Panc1 (cell line): ENCODE results near the gene SLF1. TPM values are rescaled to one million over a fixed set of nuclear protein-coding genes. Genes with fewer than 3 reads are reported as not detected.

Experiments used
- ATAC-seq: fragments of 200-7000 bp; cut with Tn5 transposase; 2 replicates; pipeline ENCODE4 v1.9.1; 2020; ENCODE audit warnings: mild to moderate bottlenecking, moderate library complexity
- BruUV-seq: library from RNA; stranded (reverse); fragments of 400-500 nt; replicated peaks from 2 replicates; lab custom pipeline; 2021; lab: Mats Ljungman, UMichigan
- CTCF ChIA-PET: fragments of 300-600 bp; sonication (Branson Sonifier 250); formaldehyde crosslinking; loops from one replicate; lab custom pipeline; 2022; ENCODE audit warnings: antibody characterized with exemption; lab: Charles Lee
- POLR2A ChIA-PET: fragments of 300-600 bp; sonication (Branson Sonifier 250); formaldehyde crosslinking; loops from one replicate; lab custom pipeline; 2022; ENCODE audit warnings: antibody characterized with exemption; lab: Charles Lee
- DNase-seq: peaks from one replicate; pipeline ENCODE4 v3.0.0-alpha.2; 2010; ENCODE audit warnings: low read depth, low spot score
- H3K27ac ChIP-seq: 2 replicates; pipeline ENCODE4 v1.5.1; 2011; ENCODE audit warnings: mild to moderate bottlenecking, low read length, inconsistent platforms
- H3K27me3 ChIP-seq: fragments of 200-500 bp; sonication (Bioruptor generic); 2 replicates; pipeline ENCODE4 v1.6.0; 2014; ENCODE audit warnings: low read length, inconsistent platforms; ENCODE audit not compliant: control insufficient read depth, insufficient read depth
- H3K36me3 ChIP-seq: fragments of 200-500 bp; sonication (Bioruptor generic); 2 replicates; pipeline ENCODE4 v1.5.1; 2014; ENCODE audit warnings: inconsistent platforms, mild to moderate bottlenecking, low read length, moderate library complexity; ENCODE audit not compliant: control insufficient read depth, insufficient read depth
- H3K4me1 ChIP-seq: 2 replicates; pipeline ENCODE4 v1.5.1; 2011; ENCODE audit warnings: inconsistent platforms, mild to moderate bottlenecking, low read length, moderate library complexity; ENCODE audit not compliant: control insufficient read depth, insufficient read depth
- H3K4me3 ChIP-seq, 2 experiments: 2 replicates each; pipeline ENCODE4 v1.5.1; 2011 to 2012; ENCODE audit warnings: low read depth in 2 of 2, low read length in 2 of 2, mild to moderate bottlenecking in 2 of 2, inconsistent platforms in 1 of 2, moderate library complexity in 1 of 2
- H3K9me3 ChIP-seq: fragments of 200-500 bp; sonication (Bioruptor generic); 2 replicates; pipeline ENCODE4 v1.5.1; 2014; ENCODE audit warnings: low read depth, mild to moderate bottlenecking, inconsistent platforms, low read length, moderate library complexity; ENCODE audit not compliant: control insufficient read depth, insufficient read depth
- CTCF ChIP-seq: fragments of 450-650 bp; IDR thresholded peaks from 2 replicates; pipeline ENCODE4 v1.5.1; 2017; ENCODE audit warnings: mild to moderate bottlenecking
- POLR2AphosphoS5 ChIP-seq: IDR thresholded peaks from 2 replicates; pipeline ENCODE4 v1.6.1; 2012; ENCODE audit warnings: mild to moderate bottlenecking, low read depth, low read length, moderate library complexity
- REST ChIP-seq, 2 experiments: IDR thresholded peaks; 2 replicates each; pipeline ENCODE4 v1.6.1; 2011 to 2012; ENCODE audit warnings: low read depth in 2 of 2, control low read depth in 1 of 2, low read length in 1 of 2, mild to moderate bottlenecking in 1 of 2, moderate library complexity in 1 of 2; ENCODE audit not compliant: insufficient read depth in 1 of 2
- SIN3A ChIP-seq: IDR thresholded peaks from 2 replicates; pipeline ENCODE4 v1.6.1; 2012; ENCODE audit warnings: low read depth, mild to moderate bottlenecking, low read length, moderate library complexity, borderline replicate concordance; ENCODE audit not compliant: insufficient read depth
- TCF7L2 ChIP-seq: IDR thresholded peaks from 2 replicates; pipeline ENCODE4 v1.6.1; 2011; ENCODE audit warnings: mild to moderate bottlenecking, low read depth, low read length, inconsistent platforms
- in situ Hi-C: cut with HindIII; loops from 2 replicates; pipeline ENCODE4 v1.10.0; 2016; ENCODE audit warnings: low sequenced_read_pairs, low pct_unique_long_range_greater_than_20kb
- intact Hi-C: fragments of 100-400 bp; cut with micrococcal nuclease; formaldehyde crosslinking; loops from one replicate; pipeline ENCODE4 v1.10.0; 2022; ENCODE audit not compliant: unreplicated experiment
- total RNA-seq: library from RNA; stranded (reverse); gene quantifications from one replicate; pipeline ENCODE4 v1.2.1, GENCODE V29; 2021; ENCODE audit not compliant: unreplicated experiment

Gene SLF1
- total RNA-seq, 1 experiment from 2014 or later, result 9.7 TPM

DNA sequence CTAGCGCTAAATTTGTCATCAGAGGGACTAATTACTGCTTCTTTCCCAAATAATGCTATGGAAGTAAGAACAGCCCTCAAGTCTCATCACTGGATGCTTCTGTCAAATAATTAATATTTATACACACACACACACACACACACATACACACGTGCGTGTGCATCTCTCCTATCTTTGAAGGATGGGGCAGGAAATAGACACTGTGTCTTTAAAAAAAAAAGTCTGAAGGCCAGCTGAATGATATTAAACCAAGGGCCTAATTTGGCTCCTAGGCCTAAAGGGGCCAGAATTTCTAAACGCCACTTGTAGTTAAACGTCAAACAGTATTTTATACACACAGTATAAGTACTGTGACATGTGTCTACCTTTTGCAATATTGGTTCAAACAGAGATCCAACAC is 3.3 kb downstream of the SLF1 start:
- no peak for DNase-seq
- Histone ChIP-seq H3K4me1 (peaks cover 7% of the 10 kb centered on the region), H3K36me3 (no peaks in the 10 kb centered on the region; the same call in 1 of the 2 replicates), H3K4me3 (no peak overlapping the region), H3K27me3 (no peaks in the 10 kb centered on the region), H3K9me3 (no peaks in the 10 kb centered on the region), H3K27ac (no peak overlapping the region)
- in situ Hi-C loops (no loop called here), intact Hi-C loops (no loop called here)
- ChIA-PET CTCF (no interaction called here), POLR2A (no interaction called here)
- TF ChIP-seq TCF7L2, result no peak
- no peak for TF ChIP-seq REST (IDR thresholded peaks at IDR 0.05; ENCODE audit: insufficient read depth in 1 of 2, low read depth in 2 of 2, low read length in 1 of 2)
- no peak for TF ChIP-seq CTCF
- no peak for TF ChIP-seq POLR2AphosphoS5
- TF ChIP-seq SIN3A, result no peak
- BruUV-seq, result no TSS peak
- ATAC-seq, result no peak

- DNase-seq (no peak), ATAC-seq (no peak)
- no peaks in the 10 kb centered on the region for H3K9me3 ChIP-seq
- BruUV-seq, result no TSS peak
- H3K36me3 ChIP-seq, result no peaks in the 10 kb centered on the region; the same call in 1 of the 2 replicates
- H3K4me3 ChIP-seq, result no peak overlapping the region
- in situ Hi-C loops, result no loop called here
- CTCF ChIA-PET, result no interaction called here
- intact Hi-C loops, result no loop called here
- no peaks in the 10 kb centered on the region for H3K27me3 ChIP-seq
- H3K4me1 ChIP-seq, result no peaks in the 10 kb centered on the region; the same call in 1 of the 2 replicates
- no peak for TF ChIP-seq CTCF
- no peak for TF ChIP-seq SIN3A
- no peak for TF ChIP-seq TCF7L2
- TF ChIP-seq REST (IDR thresholded peaks at IDR 0.05; ENCODE audit: insufficient read depth in 1 of 2, low read depth in 2 of 2, low read length in 1 of 2), result no peak
- TF ChIP-seq POLR2AphosphoS5, result no peak
- POLR2A ChIA-PET, result no interaction called here
- H3K27ac ChIP-seq, result no peak overlapping the region
Observed at GRCh38 chr5:94623011-94623410, 4.5 kb downstream of the SLF1 start.
